ENCODE data around the gene CARD9. TPM values are rescaled to one million over a fixed set of nuclear protein-coding genes. Genes with fewer than 3 reads are reported as not detected.

The CARD9 gene
- total and polyA plus RNA-seq, 2 experiments from 2014 or later = 0.11 to 0.60 TPM

- H3F3A ChIP-seq (ENCODE audit: insufficient read depth) = no peaks in the 10 kb centered on the region
- H3K4me3 ChIP-seq = no peak overlapping the region
- TF ChIP-seq EZH2 (IDR thresholded peaks at IDR 0.05; ENCODE audit: insufficient read depth, poor library complexity, severe bottlenecking) = no peak
- no peak for TF ChIP-seq EZH2phosphoT487 (IDR thresholded peaks at IDR 0.05; ENCODE audit: insufficient read depth, low read depth)
- no peaks in the 10 kb centered on the region for H3K27me3 ChIP-seq (replicated peaks; ENCODE audit: insufficient read depth)
- H3K4me1 ChIP-seq (ENCODE audit: insufficient read depth) = peaks cover 7% of the 10 kb centered on the region
- H4K20me1 ChIP-seq (ENCODE audit: insufficient read depth) = no peaks in the 10 kb centered on the region
- H3K36me3 ChIP-seq (ENCODE audit: low read depth) = peaks cover 4% of the 10 kb centered on the region; the same call in 1 of the 2 replicates
- no peak overlapping the region for H3K27ac ChIP-seq
- no peak for DNase-seq
- H3K9me2 ChIP-seq (ENCODE audit: insufficient read depth) = no peaks in the 10 kb centered on the region
- in situ Hi-C loops (cut with MboI) = no loop called here
- H3K79me2 ChIP-seq (ENCODE audit: insufficient read depth) = peaks cover 44% of the 10 kb centered on the region
- H3K4me2 ChIP-seq (ENCODE audit: unreplicated experiment) = no peak overlapping the region
- no peaks in the 10 kb centered on the region for H3K9me3 ChIP-seq (ENCODE audit: low read depth)
- no peak overlapping the region for H3K9ac ChIP-seq
- 84 to 85% methylated on average over 23 to 26 of the region's 26 CpGs for WGBS, 2 experiments (ENCODE audit: low coverage in 1 of 2, low lambda C conversion rate in 2 of 2, missing lambda C conversion rate in 2 of 2)
- H2AFZ ChIP-seq = no peak overlapping the region
Measured at GRCh38 chr9:136395345-136396218, 22.1 kb upstream of the CARD9 start.

GRCh38 chr9:136395020-136395340, 21.5 kb upstream of the CARD9 start:
- H3K36me3 ChIP-seq (ENCODE audit: low read depth) = peaks cover 4% of the 10 kb centered on the region; the same call in 1 of the 2 replicates
- no peak for TF ChIP-seq EZH2 (IDR thresholded peaks at IDR 0.05; ENCODE audit: insufficient read depth, poor library complexity, severe bottlenecking)
- TF ChIP-seq EZH2phosphoT487 (IDR thresholded peaks at IDR 0.05; ENCODE audit: insufficient read depth, low read depth) = no peak
- in situ Hi-C loops (cut with MboI) = no loop called here

GRCh38 chr9:136394312-136395019, 21.0 kb upstream of the CARD9 start:
- no peak overlapping the region for H3K4me3 ChIP-seq
- H3K9ac ChIP-seq = no peak overlapping the region
- TF ChIP-seq EZH2phosphoT487 (IDR thresholded peaks at IDR 0.05; ENCODE audit: insufficient read depth, low read depth) (no peak), EZH2 (IDR thresholded peaks at IDR 0.05; ENCODE audit: insufficient read depth, poor library complexity, severe bottlenecking) (no peak)
- H2AFZ ChIP-seq = no peak overlapping the region
- H3K27me3 ChIP-seq (replicated peaks; ENCODE audit: insufficient read depth) = no peaks in the 10 kb centered on the region
- H3K9me2 ChIP-seq (ENCODE audit: insufficient read depth) = no peaks in the 10 kb centered on the region
- H3K27ac ChIP-seq = no peak overlapping the region
- 95% methylated on average over 19 to 21 of the region's 21 CpGs for WGBS, 2 experiments (ENCODE audit: low coverage in 1 of 2, low lambda C conversion rate in 2 of 2, missing lambda C conversion rate in 2 of 2)
- DNase-seq = no peak
- peaks cover 7% of the 10 kb centered on the region for H3K4me1 ChIP-seq (ENCODE audit: insufficient read depth)
- no peaks in the 10 kb centered on the region for H3K9me3 ChIP-seq (ENCODE audit: low read depth)
- H3K4me2 ChIP-seq (ENCODE audit: unreplicated experiment) = no peak overlapping the region
- in situ Hi-C loops (cut with MboI) = no loop called here
- H4K20me1 ChIP-seq (ENCODE audit: insufficient read depth) = no peaks in the 10 kb centered on the region
- H3K79me2 ChIP-seq (ENCODE audit: insufficient read depth) = peaks cover 38% of the 10 kb centered on the region
- peaks cover 4% of the 10 kb centered on the region; the same call in 1 of the 2 replicates for H3K36me3 ChIP-seq (ENCODE audit: low read depth)
- H3F3A ChIP-seq (ENCODE audit: insufficient read depth) = no peaks in the 10 kb centered on the region

More at GRCh38 chr9:136395020-136395340, 21.5 kb upstream of the CARD9 start:
- no peaks in the 10 kb centered on the region for H3K9me2 ChIP-seq (ENCODE audit: insufficient read depth)
- H3K9me3 ChIP-seq (ENCODE audit: low read depth) = no peaks in the 10 kb centered on the region
- H2AFZ ChIP-seq = no peak overlapping the region
- no peak overlapping the region for H3K4me2 ChIP-seq (ENCODE audit: unreplicated experiment)
- H3K27ac ChIP-seq = no peak overlapping the region
- no peaks in the 10 kb centered on the region for H3F3A ChIP-seq (ENCODE audit: insufficient read depth)
- H3K4me3 ChIP-seq = no peak overlapping the region
- H3K27me3 ChIP-seq (replicated peaks; ENCODE audit: insufficient read depth) = no peaks in the 10 kb centered on the region
- no peak overlapping the region for H3K9ac ChIP-seq
- no peak for DNase-seq
- H3K79me2 ChIP-seq (ENCODE audit: insufficient read depth) = peaks cover 43% of the 10 kb centered on the region
- peaks cover 7% of the 10 kb centered on the region for H3K4me1 ChIP-seq (ENCODE audit: insufficient read depth)
- no peaks in the 10 kb centered on the region for H4K20me1 ChIP-seq (ENCODE audit: insufficient read depth)
- 89 to 91% methylated on average over 13 of the region's 13 CpGs for WGBS, 2 experiments (ENCODE audit: low coverage in 1 of 2, low lambda C conversion rate in 2 of 2, missing lambda C conversion rate in 2 of 2)

DNA sequence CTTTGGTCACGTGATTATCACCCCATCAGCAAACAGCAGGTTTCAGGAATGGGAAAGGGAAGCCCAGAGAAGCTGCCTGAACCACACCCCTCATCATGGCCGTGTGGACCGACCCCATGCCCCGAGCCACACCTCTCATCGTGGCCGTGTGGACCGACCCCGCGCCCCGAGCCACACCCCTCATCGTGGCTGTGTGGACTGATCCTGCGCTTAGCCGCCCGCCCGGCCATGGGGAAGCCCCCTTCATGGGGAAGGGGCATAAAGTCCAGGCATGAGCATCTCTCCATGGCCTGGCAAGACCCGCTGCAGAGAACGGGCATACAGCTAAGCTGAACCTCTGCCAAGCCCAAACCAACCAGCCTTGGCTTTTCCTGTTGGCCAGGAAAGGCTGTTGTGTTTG, 20.1 kb upstream of the CARD9 start:
- in situ Hi-C loops (cut with MboI) = no loop called here
- H3K36me3 ChIP-seq (ENCODE audit: low read depth) = peaks cover 11% of the 10 kb centered on the region; the same call in 1 of the 2 replicates
- WGBS, 2 experiments (ENCODE audit: low coverage in 1 of 2, low lambda C conversion rate in 2 of 2, missing lambda C conversion rate in 2 of 2) = 85 to 86% methylated on average over 13 to 17 of the region's 17 CpGs

More for the DNA sequence above, 20.1 kb upstream of the CARD9 start:
- H3K27me3 ChIP-seq (replicated peaks; ENCODE audit: insufficient read depth) = no peaks in the 10 kb centered on the region
- peaks cover 2% of the 10 kb centered on the region for H3K4me1 ChIP-seq (ENCODE audit: insufficient read depth)
- H3K27ac ChIP-seq = no peak overlapping the region
- no peak for DNase-seq
- no peaks in the 10 kb centered on the region for H3F3A ChIP-seq (ENCODE audit: insufficient read depth)
- no peaks in the 10 kb centered on the region for H3K9me3 ChIP-seq (ENCODE audit: low read depth)
- H3K4me2 ChIP-seq (ENCODE audit: unreplicated experiment) = no peak overlapping the region
- H3K79me2 ChIP-seq (ENCODE audit: insufficient read depth) = peaks cover 29% of the 10 kb centered on the region
- H4K20me1 ChIP-seq (ENCODE audit: insufficient read depth) = no peaks in the 10 kb centered on the region
- H3K9me2 ChIP-seq (ENCODE audit: insufficient read depth) = no peaks in the 10 kb centered on the region
- no peak overlapping the region for H3K4me3 ChIP-seq
- no peak overlapping the region for H3K9ac ChIP-seq
- TF ChIP-seq EZH2 (IDR thresholded peaks at IDR 0.05; ENCODE audit: insufficient read depth, poor library complexity, severe bottlenecking) (no peak), EZH2phosphoT487 (IDR thresholded peaks at IDR 0.05; ENCODE audit: insufficient read depth, low read depth) (no peak)
- no peak overlapping the region for H2AFZ ChIP-seq
